ENCODE results near the gene STK39. TPM values are rescaled to one million over a fixed set of nuclear protein-coding genes. Genes with fewer than 3 reads are reported as not detected.

STK39 gene
- total RNA-seq, 1 experiment from 2014 or later: 22.1 TPM

GRCh38 chr2:167932123-167932693 lies 315.2 kb downstream of the STK39 start:
- no peak overlapping the region for H2AFZ ChIP-seq (ENCODE audit: low read length)
- H2BK5ac ChIP-seq (ENCODE audit: insufficient read length, low read length): no peak overlapping the region
- H2BK120ac ChIP-seq (ENCODE audit: low read depth, low read length, poor library complexity, severe bottlenecking): no peak overlapping the region
- no peak overlapping the region for H3K56ac ChIP-seq (ENCODE audit: insufficient read length, low read depth, low read length)
- H3K23ac ChIP-seq (ENCODE audit: insufficient read length, low read depth, low read length): no peak overlapping the region
- no peak overlapping the region for H3K27ac ChIP-seq (ENCODE audit: insufficient read length, low read depth, low read length)
- H3K27me3 Mint-ChIP-seq (ENCODE audit: low read depth): no peaks in the 10 kb centered on the region
- TF ChIP-seq CTCF (conservative IDR thresholded peaks at IDR 0.05): no peak
- no peak overlapping the region for H4K91ac ChIP-seq (ENCODE audit: insufficient read length, low read depth, low read length)
- peaks cover 0 to 4% of the 10 kb centered on the region in 2 experiments; a peak in 2 of 4 replicates for H3K4me1 Mint-ChIP-seq
- H3K9me3 ChIP-seq (ENCODE audit: control insufficient read depth, low read depth, low read length): no peaks in the 10 kb centered on the region
- no peak overlapping the region for H3K27ac Mint-ChIP-seq
- H2BK12ac ChIP-seq (ENCODE audit: insufficient read length, low read depth, low read length): no peak overlapping the region
- no peak overlapping the region for H3K18ac ChIP-seq (ENCODE audit: insufficient read length, low read depth, low read length)
- H3K4me3 Mint-ChIP-seq: no peak overlapping the region
- no peaks in the 10 kb centered on the region for H3K4me1 ChIP-seq (ENCODE audit: insufficient read depth, low read length)
- no peak overlapping the region for H2BK15ac ChIP-seq (ENCODE audit: low read depth, low read length)
- H4K8ac ChIP-seq (replicated peaks; ENCODE audit: insufficient read length, low read depth, low read length): no peak overlapping the region
- no peaks in the 10 kb centered on the region for H3K79me1 ChIP-seq (ENCODE audit: insufficient read depth, low read depth, low read length, poor library complexity, severe bottlenecking)
- no peak for DNase-seq
- H2AK5ac ChIP-seq (ENCODE audit: insufficient read length, low read length): no peak overlapping the region
- no CpG with 5 or more reads among the region's 4 CpGs for WGBS (ENCODE audit: extremely low coverage, insufficient read length, low lambda C conversion rate)
- peaks cover 0 to 12% (median 4%) of the 10 kb centered on the region in 3 experiments; a peak in 5 of 7 replicates for H3K36me3 Mint-ChIP-seq (ENCODE audit: insufficient read depth in 1 of 3, low read depth in 3 of 3)
- H3K4ac ChIP-seq (ENCODE audit: low read depth, low read length): no peak overlapping the region
- no peak overlapping the region for H3K9ac ChIP-seq (ENCODE audit: extremely low read depth, insufficient read length, low read length)
- H3K23me2 ChIP-seq (ENCODE audit: insufficient read length, low read depth, low read length, poor library complexity, severe bottlenecking): no peaks in the 10 kb centered on the region
- H2BK20ac ChIP-seq (ENCODE audit: low read depth, low read length, poor library complexity, severe bottlenecking): no peak overlapping the region
- no peak overlapping the region for H3K14ac ChIP-seq (ENCODE audit: insufficient read depth, low read length)
- H3K27me3 ChIP-seq (ENCODE audit: insufficient read depth, low read length): no peaks in the 10 kb centered on the region
- H4K20me1 ChIP-seq (ENCODE audit: control insufficient read depth, insufficient read depth, insufficient read length): no peaks in the 10 kb centered on the region
- peaks cover 9 to 11% of the 10 kb centered on the region in 2 experiments for H3K9me3 Mint-ChIP-seq
- no peak overlapping the region for H4K5ac ChIP-seq (ENCODE audit: insufficient read length, low read depth, low read length)
- H3K79me2 ChIP-seq (ENCODE audit: insufficient read depth, low read length): no peaks in the 10 kb centered on the region
- H3T11ph ChIP-seq (ENCODE audit: low read length): no peak overlapping the region
- no peak overlapping the region for H3K4me2 ChIP-seq (ENCODE audit: insufficient read depth, insufficient read length, low read length)
